ENCODE measurements around the gene FUBP1.

GRCh38 chr1:78003070-78003746 is 24.3 kb upstream of the FUBP1 start:
- TF ChIP-seq, protein P1, sequence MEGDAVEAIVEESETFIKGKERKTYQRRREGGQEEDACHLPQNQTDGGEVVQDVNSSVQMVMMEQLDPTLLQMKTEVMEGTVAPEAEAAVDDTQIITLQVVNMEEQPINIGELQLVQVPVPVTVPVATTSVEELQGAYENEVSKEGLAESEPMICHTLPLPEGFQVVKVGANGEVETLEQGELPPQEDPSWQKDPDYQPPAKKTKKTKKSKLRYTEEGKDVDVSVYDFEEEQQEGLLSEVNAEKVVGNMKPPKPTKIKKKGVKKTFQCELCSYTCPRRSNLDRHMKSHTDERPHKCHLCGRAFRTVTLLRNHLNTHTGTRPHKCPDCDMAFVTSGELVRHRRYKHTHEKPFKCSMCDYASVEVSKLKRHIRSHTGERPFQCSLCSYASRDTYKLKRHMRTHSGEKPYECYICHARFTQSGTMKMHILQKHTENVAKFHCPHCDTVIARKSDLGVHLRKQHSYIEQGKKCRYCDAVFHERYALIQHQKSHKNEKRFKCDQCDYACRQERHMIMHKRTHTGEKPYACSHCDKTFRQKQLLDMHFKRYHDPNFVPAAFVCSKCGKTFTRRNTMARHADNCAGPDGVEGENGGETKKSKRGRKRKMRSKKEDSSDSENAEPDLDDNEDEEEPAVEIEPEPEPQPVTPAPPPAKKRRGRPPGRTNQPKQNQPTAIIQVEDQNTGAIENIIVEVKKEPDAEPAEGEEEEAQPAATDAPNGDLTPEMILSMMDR (IDR thresholded peaks at IDR 0.05): no peak
- no peak for TF ChIP-seq POLR2AphosphoS5 (IDR thresholded peaks at IDR 0.05)
